NCI-H510A (cell line): ENCODE results near the gene ZBTB6.
A peak's percentile ranks its signal among the peaks of the same experiment; 100 is the strongest.
"Not testable (repeated sequence)": the region's sequence is repeated elsewhere in the genome, so short reads cannot be mapped to it uniquely, and the experiment has no call there.

Experiments used
- DNase-seq: peaks from one replicate; lab custom pipeline; 2025; lab: John Stamatoyannopoulos, UW

Gene ZBTB6

DNA sequence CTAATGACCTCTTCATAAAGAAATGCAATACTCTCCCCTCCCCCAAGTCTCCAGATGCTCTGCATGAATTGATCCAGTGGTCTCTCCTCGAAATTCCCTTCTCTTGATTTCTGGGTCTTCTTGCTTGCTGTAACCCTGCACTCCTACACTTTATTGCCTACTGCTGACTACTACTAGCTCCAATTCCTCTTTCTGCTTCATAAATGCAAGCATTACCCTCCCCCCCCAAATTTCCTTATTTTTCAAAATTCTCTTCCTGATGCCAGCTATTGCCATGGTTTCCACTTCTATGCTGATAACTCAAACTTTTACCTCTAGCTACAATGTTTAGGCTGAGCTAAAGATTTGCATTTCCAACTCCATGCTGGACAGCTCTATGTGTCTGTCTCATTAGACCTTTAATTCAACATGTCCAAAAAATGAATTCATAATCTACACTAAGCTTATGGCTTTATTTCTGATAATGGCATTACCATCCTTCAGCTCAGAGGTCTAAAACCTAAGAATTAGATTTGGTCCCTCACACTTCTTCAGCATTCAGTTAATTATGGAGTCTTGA, 16.8 kb upstream of the ZBTB6 start:
- no peak for DNase-seq

DNA sequence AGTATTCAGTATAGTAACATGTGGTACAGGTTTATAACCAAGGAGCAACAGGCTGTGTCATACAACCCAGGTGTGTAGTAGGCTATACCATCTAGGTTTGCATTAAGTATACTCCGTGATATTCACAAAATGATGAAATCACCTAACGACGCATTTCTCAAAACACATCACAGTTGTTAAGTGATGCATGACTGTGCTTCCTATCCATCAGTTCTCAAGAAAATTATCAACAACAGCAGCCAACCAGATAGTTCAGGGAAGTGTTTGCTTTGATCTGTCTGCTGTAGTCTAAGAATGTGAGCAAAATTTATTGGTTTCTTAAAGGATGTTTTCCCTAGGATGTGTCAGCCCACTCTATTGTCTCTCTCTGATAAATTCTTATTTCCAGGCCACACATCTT, 10.8 kb upstream of the ZBTB6 start:
- DNase-seq: no peak

DNA sequence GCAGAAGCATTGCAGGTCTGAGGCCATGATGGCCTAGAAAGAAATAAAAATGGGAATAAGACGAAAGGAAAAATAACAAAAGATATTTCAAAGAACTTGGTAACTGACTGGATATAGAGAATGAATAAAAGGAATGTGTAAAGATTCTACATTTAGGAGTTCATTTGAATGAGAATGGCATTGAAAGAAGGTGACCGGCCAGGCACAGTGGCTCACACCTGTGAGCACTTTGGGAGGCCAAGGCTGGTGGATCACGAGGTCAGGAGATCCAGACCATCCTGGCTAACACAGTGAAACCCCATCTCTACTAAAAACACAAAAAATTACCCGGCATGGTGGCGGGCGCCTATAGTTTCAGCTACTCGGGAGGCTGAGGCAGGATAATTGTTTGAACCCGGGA, 9.6 kb upstream of the ZBTB6 start:
- no peak for DNase-seq

DNA sequence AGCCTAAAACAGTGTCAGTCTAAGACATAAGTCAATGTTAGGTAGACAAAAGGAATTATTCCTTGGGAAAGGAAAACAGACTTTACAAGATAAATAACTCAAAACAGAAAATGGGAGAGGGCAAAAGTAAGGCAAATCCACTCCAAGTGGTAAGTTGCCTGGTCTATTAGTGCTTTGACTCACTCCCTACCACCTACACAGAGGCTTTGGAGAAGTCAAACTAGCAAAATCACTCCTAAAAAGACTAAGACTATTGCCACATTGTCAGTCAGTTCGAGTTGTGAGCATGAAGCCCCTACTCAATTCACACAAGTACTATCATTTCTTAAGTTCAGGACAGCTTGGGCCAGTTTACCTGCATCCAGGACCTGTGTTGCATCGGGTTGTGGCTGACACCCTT, 5.2 kb upstream of the ZBTB6 start:
- DNase-seq: no peak

DNA sequence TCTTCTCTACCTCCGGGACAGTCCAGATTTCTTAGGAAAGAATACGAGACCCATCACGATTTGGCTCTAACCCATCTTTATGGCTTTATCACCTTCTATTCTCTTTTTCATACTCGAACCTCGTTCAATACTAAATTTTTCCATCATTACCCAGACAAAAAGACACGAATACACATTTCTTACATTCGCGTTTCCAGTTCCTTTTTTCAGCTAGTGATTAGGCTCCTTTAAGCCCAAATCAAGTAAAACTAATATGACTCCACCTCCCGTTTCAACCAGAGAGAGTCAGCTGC, 506 bp downstream of the ZBTB6 start:
- DNase-seq: no peak

- DNase-seq: not testable (repeated sequence)
These were observed 7.0 kb downstream of the ZBTB6 start for GRCh38 chr9:122906122-122906521.

GRCh38 chr9:122904823-122905710, 8.1 kb downstream of the ZBTB6 start, which contains the start of gene RC3H2:
RC3H2 (minus strand) TSS chr9:122905359; CDS start chr9:122897509, 7,850 bp downstream.
- peak; percentile 98 for DNase-seq

DNA sequence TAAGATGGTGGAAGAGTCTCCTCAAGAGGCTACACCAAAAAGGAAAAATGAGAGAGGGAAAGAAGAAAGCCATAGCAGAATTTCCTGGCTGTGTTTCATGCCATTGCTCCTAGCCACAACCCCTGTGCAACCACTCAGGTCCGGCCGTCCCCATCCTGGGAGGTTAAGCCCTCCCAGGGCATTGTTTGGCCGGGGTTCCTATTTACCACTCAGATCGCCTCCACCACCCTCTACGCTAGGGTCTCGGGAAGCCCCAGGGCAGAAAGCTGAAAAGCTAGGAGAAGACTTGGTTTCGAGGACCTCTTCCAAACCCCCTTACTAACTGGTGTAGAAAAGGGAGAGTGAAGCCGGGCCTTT, 8.7 kb downstream of the ZBTB6 start:
- DNase-seq: peak; percentile 8

DNA sequence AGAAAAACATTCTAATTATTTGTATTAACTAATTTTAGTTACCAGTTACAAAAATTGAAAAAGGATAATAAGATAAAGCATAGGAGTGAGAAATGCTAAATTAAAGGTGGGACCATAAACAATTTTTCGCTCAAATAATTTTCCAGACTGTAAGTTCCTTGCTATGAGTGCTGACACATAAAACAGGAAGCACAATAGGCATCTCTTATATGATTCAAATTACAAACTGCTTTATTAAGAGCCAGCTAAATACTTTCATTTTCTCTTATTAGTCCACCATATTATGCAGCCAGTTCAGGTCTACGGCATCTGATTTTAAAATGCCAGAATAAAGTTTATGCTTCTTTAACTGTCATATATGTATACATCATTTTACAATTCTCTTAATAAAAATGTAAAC, 12.3 kb downstream of the ZBTB6 start:
- no peak for DNase-seq

GRCh38 chr9:122897969-122898368, 15.2 kb downstream of the ZBTB6 start:
- DNase-seq: no peak

DNA sequence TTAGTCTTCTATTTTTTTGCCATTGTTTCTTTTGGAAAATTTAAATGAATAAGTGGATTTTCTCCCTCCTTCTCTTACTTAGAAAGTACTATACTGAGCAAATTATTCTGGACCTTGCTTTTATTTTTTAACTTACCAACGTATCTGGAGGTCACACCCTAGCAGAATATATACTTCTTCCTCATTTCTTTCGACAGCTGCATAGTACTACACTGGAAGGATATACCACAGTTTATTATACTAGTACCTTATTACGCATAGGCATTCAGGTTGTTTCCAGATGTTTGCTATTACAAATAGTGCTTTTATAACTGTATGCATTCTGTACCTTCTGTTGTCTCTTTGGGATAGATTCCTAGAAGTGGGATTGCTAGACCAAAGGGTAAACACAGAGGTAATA, 24.6 kb downstream of the ZBTB6 start:
- DNase-seq: no peak

- DNase-seq: no peak
These were observed 30.0 kb downstream of the ZBTB6 start for GRCh38 chr9:122883125-122883524.

- no peak for DNase-seq
These were observed 33.7 kb downstream of the ZBTB6 start for GRCh38 chr9:122879443-122879842.

GRCh38 chr9:122875523-122875922, 37.6 kb downstream of the ZBTB6 start:
- DNase-seq: no peak

DNA sequence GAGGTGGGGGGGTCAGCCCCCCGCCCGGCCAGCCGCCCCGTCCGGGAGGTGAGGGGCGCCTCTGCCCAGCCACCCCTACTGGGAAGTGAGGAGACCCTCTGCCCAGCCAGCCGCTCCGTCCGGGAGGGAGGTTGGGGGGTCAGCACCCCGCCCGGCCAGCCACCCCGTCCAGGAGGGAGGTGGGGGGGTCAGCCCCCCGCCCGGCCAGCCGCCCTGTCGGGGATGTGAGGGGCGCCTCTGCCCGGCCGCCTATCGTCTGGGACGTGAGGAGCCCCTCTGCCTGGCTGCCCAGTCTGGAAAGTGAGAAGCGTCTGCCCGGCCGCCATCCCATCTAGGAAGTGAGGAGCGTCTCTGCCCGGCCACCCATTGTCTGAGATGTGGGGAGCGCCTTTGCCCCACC, 45.8 kb downstream of the ZBTB6 start:
- DNase-seq: not testable (repeated sequence)

GRCh38 chr9:122866079-122866478, 47.0 kb downstream of the ZBTB6 start:
- DNase-seq: no peak

GRCh38 chr9:122865300-122865699, 47.8 kb downstream of the ZBTB6 start:
- no peak for DNase-seq

GRCh38 chr9:122863407-122863806, 49.7 kb downstream of the ZBTB6 start:
- no peak for DNase-seq

GRCh38 chr9:122860319-122861142, 52.6 kb downstream of the ZBTB6 start:
- DNase-seq: no peak
